HG03039 (cell line): ENCODE results near the gene ARFGEF2.
"Not testable (repeated sequence)": the region's sequence is repeated elsewhere in the genome, so short reads cannot be mapped to it uniquely, and the experiment has no call there.

Experiments used
- ATAC-seq: cut with Tn5 transposase; IDR thresholded peaks from one replicate; pipeline ENCODE4 v1.9.1; 2021; ENCODE audit warnings: mild to moderate bottlenecking, moderate library complexity; ENCODE audit not compliant: unreplicated experiment

The ARFGEF2 gene

GRCh38 chr20:48921168-48921882 is at the start of gene ARFGEF2:
TSS of gene ARFGEF2 (plus strand) at chr20:48921711. CDS start at chr20:48921890, 179 bp downstream.
- ATAC-seq, result peak; percentile 77

GRCh38 chr20:48875233-48875913 is 46.1 kb upstream of the ARFGEF2 start:
- ATAC-seq, result no peak

GRCh38 chr20:48875914-48876240 is 45.6 kb upstream of the ARFGEF2 start:
- ATAC-seq, result no peak

GRCh38 chr20:48877304-48877703 is 44.2 kb upstream of the ARFGEF2 start:
- no peak for ATAC-seq

DNA sequence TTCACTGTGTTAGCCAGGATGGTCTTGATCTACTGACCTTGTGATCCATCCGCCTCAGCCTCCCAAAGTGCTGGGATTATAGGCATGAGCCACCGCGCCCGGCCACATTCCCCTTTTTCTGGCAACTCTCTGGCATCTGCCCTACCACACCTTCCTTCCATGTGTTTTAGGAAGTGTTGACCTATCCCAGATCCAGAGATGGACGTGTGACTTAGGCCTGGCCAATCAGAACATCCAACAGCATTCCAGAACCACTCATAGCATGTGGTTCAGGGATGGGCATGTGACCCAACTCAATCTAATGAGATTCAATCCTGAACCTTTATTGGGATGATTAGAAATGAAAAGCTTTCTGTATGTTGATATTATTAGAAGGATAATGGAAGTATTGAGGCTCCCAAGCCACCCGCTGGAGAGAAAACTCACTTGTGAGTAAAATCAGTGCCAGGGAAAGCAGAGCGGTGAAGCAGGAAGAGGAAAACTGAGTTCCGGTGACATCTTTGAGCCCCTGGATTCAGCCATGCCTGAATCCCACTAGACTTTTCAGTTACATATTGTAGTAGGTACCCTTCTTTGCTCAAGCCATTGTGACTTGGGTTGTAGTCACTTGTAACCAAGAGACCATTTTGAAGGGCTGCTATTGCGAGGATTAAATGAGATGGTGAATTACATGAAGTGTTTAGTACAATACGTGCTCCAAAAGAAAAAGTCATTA is 42.8 kb upstream of the ARFGEF2 start:
- ATAC-seq, result no peak

DNA sequence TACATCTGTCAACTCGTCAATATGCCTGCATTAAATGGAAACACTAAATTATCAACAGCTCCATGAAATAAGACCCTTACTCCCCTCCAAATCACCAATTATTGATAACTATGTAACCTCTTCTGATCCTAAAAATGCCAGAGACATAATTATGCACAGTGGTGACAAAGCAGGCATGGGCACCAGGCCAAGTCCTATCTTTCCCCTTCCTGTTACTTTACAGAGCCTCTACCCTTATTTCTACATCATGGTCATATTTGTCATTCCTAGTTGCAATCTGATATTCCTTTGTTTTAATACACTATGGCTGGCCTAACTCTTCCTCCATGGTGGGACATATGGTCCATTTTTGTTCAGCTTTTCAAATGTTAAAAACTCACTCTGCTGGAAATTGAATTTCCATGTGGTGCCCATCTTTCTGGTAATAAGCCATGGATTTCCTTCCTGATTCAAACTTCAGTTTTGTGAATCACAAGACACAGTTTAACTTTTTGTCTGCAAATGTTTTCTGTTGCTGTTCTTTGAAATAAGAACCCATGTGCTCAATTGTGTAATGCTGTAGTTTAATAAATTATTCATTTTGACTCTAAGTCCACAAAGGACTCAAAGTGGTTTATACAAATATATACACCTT is 41.8 kb upstream of the ARFGEF2 start:
- ATAC-seq, result no peak

GRCh38 chr20:48880331-48880730 is 41.2 kb upstream of the ARFGEF2 start:
- no peak for ATAC-seq

- ATAC-seq, result no peak
Observed at GRCh38 chr20:48880981-48881657, 40.4 kb upstream of the ARFGEF2 start.

DNA sequence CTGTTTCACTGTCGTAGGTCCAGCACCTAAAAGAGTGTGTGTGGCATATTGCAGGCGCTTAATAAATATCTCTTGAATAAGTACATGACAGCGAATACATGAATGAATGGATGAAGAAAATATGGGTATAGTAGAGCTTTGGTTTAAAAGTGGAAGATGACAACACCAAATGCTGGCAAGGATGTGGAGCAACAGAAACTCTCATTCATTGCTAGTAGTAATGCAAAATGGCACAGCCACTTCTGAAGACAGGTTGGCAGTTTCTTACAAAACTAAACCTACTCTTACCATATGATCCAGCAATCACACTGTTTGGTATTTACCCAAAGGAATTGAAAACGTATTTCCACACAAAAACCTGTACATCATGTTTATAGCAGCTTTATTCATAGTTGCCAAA is 36.3 kb upstream of the ARFGEF2 start:
- no peak for ATAC-seq

DNA sequence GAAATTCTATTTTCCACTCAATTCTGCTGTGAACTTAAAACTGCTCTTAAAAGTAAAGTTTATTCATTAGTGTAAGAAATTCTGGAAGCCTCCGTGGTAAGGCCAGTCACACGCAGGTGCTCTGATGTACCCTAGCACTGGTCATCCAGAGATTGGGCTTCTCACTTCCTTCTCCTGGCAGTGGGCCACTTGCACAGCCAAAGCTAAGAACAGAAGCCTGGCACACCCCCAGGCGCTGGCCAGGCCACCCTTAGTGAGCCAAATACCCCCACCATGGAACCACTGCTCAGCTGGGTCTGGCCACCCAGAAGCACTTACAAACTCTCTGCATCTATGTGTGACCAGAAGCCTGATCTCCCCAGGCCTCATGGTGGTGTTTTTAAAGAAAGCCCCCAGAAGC is 35.3 kb upstream of the ARFGEF2 start:
- ATAC-seq, result no peak

GRCh38 chr20:48886811-48887210 is 34.7 kb upstream of the ARFGEF2 start:
- ATAC-seq, result no peak

DNA sequence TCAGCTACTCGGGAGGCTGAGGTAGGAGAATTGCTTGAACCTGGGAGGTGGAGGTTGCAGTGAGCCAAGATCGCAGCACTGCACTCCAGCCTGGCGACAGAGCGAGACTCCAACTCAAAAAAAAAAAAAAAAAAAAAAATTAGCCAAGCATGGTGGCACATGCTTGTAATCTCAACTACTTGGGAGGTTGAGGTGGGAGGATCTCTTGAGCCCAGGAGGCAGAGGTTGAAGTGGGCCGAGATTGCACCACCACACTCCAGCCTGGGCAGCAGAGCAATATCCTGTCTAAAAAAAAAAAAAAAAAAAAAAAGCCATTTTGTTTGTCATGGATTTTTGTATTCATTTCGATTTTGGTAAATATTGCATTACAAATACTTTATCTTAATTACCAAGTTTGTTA is 33.0 kb upstream of the ARFGEF2 start:
- not testable (repeated sequence) for ATAC-seq

- ATAC-seq, result no peak
Observed at GRCh38 chr20:48889140-48889790, 32.2 kb upstream of the ARFGEF2 start.

DNA sequence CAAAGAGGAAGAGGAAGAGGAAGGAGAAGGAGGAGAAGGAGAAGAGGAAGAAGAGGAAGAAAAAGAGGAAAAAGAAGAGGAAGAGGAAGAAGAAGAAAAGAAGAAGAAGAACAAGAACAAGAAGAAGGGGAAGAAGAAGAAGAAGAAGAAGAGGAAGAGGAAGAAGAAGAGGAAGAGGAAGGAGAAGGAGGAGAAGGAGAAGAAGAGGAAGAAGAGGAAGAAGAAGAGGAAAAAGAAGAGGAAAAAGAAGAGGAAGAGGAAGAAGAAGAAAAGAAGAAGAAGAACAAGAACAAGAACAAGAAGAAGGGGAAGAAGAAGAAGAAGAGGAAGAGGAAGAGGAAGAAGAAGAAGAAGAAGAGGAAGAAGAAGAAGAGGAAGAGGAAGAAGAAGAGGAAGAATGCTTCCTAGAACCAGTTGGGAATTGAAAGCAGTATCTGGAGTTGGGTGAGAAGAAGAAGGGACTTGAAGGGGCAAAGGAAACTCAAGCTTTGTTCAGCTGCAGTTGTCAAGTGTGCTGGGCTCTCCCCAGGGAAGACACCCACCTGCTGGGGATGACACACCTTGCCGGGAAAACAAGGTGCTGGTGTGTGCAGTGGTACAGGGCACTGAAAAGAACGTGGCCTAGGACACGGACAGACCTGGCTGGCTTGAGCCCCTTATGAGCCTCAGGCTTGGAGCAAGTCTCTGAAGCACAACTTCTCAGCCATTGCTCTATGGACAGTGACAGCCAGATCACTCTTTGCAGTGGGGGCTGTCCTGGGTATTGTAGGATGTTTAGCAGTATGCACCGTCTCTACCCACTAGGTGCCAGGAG is 30.1 kb upstream of the ARFGEF2 start:
- ATAC-seq, result no peak

DNA sequence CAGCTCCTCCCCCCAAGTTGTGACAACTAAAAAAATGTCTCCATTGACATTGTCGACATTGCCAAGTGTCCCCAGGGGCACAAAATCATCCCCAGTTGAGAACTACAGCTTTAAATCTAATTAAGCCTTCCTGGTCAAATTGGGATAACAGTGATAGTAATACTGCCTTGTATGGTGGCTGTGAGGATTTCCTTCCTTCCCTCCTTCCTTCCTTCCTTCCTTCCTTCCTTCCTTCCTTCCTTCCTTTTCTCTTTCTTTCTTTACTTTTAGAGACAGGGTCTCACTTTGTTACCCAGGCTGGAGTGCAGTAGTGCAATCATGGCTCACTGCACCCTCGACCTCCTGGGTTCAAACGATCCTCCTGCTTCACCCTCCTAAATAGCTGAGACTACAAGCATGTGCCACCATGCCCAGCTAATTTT is 29.5 kb upstream of the ARFGEF2 start:
- ATAC-seq, result no peak

DNA sequence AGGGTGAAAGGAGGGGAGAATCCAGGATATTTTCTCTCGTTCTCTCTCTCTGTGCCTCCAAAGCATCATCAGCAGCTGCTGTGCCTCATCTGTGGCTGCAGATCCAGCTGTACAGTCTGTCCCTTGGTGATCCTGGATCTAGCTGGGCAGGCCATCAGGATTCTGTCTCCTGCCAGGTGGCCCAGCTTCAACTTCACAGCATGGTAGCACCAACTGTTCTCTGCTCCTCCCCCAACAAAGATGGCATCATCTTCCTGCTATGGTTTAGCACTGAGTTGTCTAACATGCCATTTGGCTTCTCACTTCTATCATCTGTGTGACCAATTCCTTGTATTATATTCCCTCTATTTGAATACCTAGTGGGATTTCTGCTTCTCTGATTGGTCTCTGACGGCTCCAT is 28.6 kb upstream of the ARFGEF2 start:
- no peak for ATAC-seq

DNA sequence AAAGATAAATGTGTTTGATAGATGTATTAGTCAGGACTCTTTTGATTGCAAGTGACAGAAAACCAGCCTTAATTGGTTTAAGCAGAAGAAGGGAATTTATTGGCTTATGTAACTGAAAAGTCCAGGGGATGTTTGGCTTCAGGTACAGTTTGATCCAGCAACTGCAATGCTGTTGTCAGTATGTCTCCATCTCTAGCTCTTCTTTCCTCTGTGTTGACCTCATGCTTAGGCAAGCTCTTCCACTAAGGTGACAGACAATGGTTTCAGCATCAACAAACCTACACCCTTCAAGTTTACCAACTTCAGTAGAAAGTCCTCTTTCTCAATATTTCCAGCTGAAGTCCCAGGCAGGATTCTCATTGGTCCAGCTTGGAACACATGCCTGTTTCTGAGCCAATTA is 28.1 kb upstream of the ARFGEF2 start:
- ATAC-seq, result no peak

GRCh38 chr20:48897305-48898010 is 24.1 kb upstream of the ARFGEF2 start:
- no peak for ATAC-seq

- ATAC-seq, result no peak
Observed at GRCh38 chr20:48898210-48898609, 23.3 kb upstream of the ARFGEF2 start.
